DOHH2 (cell line): ENCODE measurements around the gene RHOU.

Source experiments
- EZH2phosphoT487 ChIP-seq: fragments of 200-600 bp; sonication (generic); IDR thresholded peaks from 2 replicates; pipeline ENCODE4 v1.6.1; 2017; ENCODE audit warnings: borderline replicate concordance, mild to moderate bottlenecking, antibody characterized with exemption, low read length, moderate library complexity, mixed read lengths
- TF ChIP-seq, protein P1 (sequence below): fragments of 200-600 bp; sonication (generic); IDR thresholded peaks from one replicate; pipeline ENCODE4 v1.5.1; 2014; ENCODE audit warnings: antibody characterized with exemption, mild to moderate bottlenecking, low read depth, low read length; ENCODE audit not compliant: poor library complexity, severe bottlenecking

DNA sequence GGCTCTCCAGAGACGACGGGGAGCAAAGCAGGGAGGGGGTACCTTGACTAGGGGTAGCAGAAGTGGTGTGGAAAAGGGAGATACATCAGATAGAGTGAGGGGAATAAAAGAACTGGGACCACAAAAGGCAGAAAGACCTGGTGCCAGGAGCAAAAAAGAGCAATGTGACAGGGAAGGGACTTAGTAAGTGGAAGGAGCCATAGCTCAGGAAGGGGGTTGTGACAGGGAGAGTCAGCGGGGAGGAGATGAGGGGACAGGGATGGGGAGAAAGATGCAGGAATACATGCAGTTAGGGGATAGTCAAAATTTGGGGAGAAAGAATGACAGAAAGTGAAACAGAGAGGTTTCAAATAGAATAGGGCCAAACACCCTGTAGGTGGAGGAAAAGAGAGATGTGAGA, 20.5 kb downstream of the RHOU start:
- TF ChIP-seq, protein P1, sequence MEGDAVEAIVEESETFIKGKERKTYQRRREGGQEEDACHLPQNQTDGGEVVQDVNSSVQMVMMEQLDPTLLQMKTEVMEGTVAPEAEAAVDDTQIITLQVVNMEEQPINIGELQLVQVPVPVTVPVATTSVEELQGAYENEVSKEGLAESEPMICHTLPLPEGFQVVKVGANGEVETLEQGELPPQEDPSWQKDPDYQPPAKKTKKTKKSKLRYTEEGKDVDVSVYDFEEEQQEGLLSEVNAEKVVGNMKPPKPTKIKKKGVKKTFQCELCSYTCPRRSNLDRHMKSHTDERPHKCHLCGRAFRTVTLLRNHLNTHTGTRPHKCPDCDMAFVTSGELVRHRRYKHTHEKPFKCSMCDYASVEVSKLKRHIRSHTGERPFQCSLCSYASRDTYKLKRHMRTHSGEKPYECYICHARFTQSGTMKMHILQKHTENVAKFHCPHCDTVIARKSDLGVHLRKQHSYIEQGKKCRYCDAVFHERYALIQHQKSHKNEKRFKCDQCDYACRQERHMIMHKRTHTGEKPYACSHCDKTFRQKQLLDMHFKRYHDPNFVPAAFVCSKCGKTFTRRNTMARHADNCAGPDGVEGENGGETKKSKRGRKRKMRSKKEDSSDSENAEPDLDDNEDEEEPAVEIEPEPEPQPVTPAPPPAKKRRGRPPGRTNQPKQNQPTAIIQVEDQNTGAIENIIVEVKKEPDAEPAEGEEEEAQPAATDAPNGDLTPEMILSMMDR: no peak
- TF ChIP-seq EZH2phosphoT487: no peak
